GM19025 (cell line): ENCODE measurements around the gene MGMT.

Experiments
- ATAC-seq: cut with Tn5 transposase; IDR thresholded peaks from one replicate; pipeline ENCODE4 v1.9.1; 2021; ENCODE audit warnings: mild to moderate bottlenecking, low read depth, moderate library complexity; ENCODE audit not compliant: unreplicated experiment

The MGMT gene

DNA sequence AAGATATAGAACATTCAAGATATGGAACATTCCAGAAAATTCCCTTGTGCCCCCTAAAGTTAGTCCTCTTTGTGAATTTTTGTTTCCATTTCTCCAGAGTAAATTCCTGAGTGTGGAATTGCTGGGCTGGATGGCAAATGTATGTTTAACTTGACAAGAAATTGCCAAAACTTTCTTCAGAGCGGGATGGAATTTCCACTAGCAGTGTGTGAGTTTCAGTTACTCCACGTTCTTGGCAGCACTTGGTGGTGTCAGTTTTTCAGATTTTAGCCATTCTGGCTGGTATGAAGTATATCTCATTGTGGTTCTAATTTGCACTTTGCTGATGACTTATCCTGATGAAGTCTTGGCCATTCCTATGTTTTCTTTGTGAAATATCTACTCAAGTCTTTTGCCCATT lies 71.2 kb downstream of the MGMT start:
- no peak for ATAC-seq

DNA sequence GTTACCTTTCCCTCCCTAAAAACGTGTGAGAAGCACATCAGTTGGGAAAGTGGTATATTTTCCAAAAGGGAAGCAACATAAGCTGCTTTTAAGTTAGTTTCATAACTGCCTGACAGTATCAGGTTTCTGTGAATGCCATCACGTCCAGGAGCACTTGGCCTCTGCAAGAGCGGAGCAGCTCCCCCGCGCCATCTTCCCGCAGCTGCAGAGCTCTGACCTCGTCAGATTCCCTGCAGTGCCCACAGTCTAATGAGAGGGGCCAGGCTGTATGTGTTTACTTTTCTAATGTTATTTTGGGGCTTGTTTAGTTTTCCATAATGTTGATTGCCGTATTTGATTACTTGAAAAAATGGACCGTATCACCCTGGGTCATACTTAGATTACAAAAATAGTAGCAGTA lies 74.2 kb downstream of the MGMT start:
- ATAC-seq = no peak

DNA sequence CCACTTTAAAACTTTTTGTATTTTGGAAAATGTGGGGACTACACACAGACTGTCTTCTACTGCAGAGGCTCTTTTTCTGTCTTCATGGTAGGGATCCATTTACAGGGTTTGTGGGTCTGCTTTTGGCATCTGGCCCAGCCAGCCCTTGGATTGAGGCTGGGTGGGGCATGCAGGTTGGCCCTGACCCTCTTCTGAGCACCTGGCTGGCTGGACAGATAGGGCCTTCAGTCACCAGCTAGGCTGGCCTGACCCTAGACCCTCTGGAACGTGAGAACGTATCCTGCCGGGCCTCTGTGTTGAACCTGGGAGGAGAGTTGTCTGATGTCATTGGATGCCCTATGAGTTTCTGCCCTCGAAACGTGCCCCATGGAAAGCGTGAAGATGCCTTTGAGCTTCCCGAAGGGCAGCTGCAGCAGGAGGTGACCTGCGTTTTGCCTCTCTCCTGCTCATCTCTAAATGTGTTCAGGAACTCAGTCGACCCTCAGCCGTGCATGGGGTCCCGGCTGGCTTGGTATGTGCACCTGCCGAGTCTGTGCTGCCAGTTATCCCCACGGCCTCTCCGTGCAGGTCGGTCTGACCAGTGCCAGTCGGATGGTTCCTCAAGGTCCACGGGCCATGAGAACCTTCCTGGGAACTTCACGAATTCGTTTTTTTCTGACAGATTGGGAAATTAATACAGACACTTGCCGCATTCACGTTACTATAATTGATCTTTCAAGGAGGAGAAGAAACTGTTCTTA lies 74.9 kb downstream of the MGMT start:
- no peak for ATAC-seq

DNA sequence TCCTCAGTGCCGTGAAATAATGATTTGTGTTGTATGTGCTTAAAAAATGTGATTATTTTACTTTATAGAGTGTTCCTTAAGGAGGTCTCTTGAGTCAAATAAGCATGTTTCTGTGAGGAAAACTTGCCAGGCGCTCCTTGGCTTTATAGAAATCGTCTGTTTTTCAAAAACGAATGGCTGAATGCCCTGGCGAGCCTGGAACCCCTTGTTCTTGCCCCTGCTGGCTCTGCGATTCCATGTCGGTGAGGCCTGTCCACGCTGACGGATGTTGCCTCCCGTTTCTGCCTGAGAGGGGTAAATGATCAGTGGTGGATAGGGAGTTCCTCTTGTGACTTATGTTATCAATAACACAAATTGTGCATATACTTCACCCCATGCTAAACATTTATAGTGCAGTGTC lies 75.5 kb downstream of the MGMT start:
- ATAC-seq = no peak

DNA sequence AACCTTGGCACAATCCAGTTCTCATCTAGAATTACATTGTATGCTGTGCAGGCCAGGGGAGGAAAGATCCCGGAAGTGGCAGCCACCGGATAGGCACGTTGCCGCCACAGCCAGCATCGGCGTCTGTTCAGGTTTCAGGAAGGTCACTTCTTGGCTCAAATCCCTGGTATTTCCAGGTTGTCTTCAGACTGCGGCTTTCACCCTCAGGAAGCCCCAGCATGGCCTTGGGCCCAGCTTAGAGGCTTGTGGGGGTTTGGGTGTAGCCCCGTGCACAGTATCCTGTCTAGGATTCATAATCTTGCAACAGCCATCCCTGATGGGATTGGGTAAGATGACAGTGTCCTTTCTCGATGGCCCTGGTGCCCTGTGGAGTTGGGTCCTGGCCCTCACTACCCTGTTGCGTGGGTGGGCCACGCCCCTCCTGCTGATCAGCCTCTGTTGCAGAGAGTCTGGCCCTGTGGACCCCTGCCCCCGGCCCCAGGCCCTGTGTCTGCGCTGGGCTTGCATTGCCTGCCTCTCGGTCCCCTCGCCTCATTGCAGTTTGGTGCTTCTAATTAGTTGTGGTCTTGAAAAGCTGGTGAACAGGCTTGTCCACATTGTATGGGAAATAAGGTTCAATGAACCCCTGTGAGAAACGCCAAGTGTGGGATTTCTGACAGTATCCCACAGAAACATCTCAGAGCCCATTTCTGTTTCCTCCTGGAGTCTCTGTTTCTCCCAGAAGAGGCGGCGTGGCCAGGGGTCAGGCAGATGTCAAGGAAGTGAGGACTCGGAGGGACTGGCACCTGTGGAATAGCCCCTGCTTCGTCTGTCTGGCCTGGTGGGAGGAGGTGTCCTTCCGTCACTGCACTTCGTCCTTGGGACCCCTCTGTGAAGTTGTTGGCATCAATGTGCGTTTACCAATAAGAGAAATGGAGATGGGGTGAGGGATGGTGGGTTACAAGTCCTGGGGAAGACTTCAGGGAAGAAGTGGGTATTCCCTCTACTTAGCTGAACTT lies 77.5 kb downstream of the MGMT start:
- ATAC-seq = no peak

DNA sequence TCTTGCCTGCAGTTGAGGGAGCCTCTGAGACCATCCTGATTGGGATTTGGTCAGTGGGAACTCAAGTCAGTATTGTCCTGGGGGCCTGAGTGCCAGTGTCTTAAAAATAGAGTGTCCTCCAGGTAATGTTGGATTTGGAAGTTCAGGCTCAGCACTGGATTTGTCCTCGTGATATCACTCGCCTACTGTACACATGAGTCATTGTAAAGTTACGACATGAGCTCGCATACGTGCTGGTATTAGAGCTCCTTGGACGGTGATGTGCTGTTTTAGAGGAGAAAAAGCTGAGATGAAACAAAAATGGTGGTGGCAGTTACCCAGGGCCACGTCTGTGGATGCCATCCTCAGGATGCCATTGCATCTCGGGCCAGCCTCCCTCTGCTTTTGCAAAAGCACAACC lies 78.2 kb downstream of the MGMT start:
- no peak for ATAC-seq

DNA sequence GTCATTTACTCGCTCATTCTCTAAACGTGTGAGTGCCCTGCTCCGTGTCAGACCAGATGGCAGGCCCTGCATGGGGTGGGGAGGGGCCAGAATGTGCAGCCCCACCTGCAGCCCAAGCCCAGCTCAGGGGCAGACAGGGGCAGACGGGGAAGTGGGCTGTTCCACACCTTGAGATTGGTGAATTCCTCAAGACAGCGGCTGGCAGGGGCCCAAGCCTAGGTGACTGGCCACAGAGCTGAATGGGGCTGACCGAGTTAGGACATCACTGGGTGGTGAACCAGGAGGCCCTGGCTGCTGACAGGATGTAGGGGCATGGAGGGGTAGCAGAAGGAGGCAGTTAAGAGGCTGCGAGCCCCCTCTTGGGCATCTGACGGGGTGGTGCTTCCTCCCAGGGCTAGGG lies 79.1 kb downstream of the MGMT start:
- no peak for ATAC-seq

DNA sequence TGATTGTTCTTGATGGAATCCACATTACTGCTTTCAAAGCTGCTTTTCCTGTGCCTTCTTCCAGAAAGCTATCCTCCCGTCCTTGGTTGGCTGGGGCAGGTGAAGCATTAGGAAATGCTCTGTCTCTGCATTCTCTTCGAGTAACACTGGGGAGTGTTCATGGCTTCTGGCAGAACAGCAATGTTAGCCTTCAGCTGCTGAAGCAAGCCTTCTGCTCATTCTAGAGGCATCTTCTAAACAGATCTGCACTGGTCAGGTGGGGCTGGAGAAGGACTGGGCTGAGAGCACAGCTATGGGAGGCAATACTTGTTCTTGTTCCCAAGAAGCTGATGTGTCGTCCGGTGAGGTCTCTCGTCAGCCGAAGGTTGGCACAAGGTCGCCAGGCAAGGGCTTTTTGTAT lies 80.6 kb downstream of the MGMT start:
- ATAC-seq = no peak

DNA sequence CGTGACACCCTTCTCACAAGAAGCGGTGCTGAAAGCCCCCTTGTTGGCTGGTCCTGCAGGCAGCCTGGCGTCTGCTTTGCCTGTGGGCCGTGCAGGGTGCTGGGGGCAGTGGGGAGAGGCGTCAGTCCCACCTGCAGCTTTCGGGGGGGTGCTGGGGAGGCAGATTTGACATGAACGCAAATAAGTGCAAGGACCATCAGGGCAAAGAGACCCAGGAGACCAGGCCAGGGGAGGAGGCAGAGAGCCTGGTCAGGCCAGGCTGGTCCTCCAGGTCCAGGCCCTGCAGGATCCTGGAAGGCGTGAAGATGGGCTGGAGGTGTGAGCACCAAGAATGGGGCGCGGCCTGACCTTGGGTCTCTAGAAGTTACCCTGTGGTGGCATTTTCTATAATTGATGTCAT lies 81.6 kb downstream of the MGMT start:
- ATAC-seq = no peak

DNA sequence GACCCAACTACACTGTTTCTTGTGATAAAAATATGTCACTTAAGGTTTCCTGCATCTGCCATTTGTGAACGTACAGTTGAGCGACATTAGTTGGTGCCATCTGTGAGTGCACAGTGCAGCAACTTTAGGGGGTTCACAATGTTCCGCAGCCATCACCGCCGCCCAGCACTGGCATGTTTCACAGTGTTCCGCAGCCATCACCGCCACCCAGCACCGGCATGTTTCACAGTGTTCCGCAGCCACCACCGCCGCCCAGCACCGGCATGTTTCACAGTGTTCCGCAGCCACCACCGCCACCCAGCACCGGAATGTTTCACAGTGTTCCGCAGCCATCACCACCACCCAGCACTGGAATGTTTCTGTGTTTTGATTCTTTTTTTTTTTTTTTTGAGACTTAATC lies 83.0 kb downstream of the MGMT start:
- no peak for ATAC-seq

DNA sequence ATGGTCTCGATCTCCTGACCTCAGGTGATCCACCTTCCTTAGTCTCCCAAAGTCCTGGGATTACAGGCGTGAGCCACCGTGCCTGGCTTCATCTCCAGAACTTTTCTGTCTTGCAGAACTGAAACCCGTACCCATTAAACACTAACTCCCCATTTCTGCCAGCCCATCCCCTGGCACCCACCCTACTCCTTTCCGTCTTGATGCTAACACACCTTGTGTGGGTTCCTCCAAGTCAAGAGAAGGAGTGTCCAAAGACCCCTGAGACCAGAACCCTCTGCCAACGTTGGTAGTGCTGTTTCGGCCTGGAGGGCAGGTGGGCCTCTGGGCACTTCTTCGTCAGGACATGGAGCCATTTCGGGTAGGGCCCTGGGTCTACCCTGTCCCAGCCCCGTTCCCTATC lies 83.6 kb downstream of the MGMT start:
- ATAC-seq = no peak

DNA sequence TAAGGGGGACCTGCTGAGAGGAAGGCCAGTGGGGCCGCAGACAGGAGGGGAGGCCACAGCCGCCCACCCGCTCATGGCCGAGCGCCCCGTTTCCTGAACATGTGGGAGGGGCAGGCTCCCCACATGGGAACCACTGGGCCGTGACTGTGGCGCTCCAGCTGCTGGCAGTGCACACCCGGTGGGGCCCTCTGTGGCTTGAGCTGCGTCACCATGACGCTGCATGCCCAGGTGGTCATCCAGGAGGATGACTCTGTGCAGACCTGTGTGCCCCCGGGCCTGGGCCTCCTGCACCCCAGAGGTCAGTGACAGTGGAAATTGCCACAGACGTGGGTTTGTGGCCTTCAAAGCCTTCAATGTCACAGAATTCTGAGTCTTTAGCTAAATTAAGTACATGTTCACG lies 85.1 kb downstream of the MGMT start:
- ATAC-seq = no peak

DNA sequence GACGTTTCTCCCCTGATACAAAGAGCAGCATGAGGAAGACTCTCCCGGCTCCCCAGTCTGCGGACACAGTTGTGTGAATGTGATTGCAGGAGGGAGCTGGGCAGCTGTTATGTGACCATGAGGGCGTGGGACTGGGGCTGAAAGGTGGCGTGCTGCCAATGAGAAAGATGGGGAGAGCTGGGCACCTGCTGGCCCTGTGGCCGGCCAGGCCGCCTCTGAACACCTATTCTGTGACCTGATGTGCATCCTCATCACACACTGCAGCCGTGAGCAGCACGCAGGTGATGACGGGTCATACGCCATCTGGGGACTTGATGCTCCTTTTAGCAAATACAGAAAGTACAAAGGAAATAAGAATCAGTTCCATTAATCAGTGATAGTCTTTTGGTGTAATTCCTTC lies 86.9 kb downstream of the MGMT start:
- ATAC-seq = no peak

DNA sequence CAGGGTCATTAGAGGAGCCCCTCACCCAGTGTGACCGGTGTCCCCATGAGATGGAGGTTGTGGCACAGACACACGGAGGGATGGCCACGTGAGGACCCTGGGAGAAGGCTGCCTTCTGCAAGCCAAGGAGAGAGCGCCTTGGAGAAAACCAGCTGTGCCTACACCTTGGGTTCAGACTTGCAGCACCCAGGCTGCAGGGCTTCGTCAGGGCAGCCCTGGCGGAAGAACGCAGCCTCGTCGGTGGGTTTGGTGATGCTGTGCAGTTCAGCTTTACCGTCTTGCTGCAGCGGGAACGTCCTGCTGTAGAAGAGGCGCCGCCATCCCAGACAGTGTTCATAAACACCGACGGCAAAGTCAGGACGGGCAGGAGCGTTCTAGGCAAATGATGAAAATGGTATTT lies 89.3 kb downstream of the MGMT start:
- no peak for ATAC-seq

DNA sequence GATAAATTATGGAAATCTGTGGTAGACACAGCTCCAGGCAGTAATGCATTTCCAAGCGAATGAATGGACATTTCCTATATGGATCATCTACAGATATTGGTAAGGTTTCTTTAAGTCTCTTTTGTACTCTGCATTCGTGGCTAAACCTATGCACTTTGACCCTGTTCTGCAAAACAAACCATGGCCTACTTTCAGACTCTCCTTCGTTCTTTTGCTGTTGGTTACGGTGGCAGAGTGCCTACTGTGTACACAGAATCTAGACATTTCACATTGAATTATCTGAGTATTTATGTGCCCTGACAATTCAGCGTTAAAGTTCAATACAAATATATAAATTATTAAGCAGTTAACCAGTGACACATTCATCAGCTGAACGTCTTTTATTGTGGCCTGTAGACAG lies 93.3 kb downstream of the MGMT start:
- ATAC-seq = no peak

DNA sequence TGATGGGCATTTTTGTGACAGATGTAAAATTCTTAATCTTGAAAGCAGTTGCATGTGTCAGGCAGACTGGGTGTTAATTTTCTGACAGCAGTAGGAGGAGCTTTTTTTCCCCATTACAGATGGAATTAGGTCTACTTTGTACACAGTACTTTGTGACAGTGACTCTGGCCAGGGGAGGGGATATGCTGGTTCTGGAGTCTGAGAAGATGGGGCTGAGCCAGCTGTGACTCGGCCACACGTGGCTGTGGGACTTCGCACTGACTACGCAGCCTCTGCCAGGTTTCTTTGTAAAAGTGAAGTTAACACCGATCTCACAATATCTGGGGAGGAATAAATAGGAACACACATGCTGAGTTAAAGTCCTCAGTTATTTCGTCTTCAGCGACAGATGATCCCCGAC lies 95.4 kb downstream of the MGMT start:
- no peak for ATAC-seq

DNA sequence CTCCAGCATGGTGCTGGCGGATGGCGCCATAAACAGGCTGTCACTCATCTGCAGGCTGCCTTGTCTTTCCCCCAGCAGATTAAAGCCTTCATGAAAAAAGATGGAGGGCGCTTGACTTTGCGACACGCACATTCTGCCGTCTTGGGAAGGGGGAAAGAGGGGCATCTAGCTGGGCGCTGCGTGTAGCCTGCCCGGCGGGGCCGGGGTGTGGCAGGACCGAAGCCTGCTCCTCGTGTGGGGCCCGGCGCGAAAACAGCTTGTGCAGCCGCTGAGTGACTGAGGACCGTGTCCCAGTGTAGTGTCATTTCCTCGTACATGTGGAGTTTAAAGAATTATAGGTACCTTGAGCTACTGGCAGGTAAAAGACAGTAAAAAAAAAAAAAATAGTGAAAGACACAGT lies 97.9 kb downstream of the MGMT start:
- no peak for ATAC-seq

DNA sequence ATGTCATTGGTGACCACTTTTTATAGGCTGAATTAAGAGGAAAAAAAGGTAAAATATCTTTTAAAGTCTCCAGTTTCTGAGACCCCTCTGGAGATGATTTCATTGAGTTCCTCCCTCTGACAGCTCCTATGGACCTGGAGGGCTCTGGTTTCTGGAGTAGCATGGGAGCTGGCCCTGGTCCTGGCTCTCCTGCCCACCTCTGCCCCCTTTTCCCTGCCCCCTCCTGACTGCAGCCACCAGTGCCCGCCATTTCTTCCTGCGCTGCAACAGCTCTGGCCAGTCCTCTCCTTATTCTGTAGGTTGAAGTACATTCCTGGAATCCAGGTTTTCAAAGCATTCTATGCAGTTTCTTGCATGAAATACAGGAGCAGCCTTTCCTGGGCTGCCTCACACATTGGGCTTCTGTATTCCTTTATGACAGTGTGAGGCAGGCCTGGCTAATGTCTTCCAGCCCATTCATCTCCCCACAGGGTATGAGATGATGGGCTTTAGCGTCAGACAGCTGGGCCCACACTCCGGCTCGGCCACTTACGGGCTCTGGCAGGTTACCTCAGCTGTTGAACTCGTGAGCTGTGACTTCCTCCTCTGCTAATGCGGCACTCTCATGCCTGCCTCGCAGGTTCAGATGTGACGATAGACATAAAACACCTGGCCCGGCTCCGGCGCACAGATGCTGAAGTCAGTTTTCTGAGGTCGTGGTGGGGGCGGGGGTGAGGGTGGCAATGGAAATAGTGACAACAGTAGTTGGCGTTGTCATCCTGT lies 101.7 kb downstream of the MGMT start:
- no peak for ATAC-seq

DNA sequence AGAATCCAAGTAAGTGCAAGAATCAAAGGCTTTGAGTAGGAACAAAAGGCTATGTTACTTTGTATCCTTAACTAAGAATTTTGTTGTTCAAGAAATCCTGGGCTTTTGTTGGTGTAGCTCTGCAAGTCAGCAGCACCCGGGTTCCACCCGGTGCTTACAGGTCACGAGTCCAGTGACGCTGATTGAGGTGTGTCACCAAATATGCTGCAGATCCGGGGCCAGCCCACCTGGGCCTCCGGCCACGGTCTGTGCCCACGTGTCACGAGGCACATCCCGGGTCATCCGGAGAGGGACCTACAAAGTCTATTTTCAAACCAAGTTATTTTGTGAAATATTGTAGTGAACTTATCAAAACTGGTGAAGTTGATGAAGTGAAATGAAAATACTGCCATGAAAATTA lies 103.1 kb downstream of the MGMT start:
- ATAC-seq = no peak

DNA sequence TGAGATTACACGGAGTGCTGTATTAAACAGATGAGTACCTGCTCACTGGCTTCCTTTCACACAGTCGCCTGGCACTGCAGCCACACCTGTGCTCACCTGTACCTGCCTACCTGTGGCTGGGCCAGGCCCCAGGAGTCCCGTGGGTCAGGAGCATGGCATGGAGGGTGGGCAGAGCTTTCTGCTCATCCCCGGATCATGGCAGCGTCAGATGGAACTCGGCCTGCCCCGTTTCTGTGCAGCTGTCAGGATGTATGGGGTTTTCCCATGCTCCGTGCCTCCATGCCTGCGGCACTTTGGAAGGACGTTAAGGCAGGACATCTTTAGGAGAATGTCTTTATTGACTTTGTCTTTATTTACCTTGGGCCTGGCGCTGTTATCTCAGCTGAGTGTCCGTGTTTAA lies 112.2 kb downstream of the MGMT start:
- ATAC-seq = no peak

DNA sequence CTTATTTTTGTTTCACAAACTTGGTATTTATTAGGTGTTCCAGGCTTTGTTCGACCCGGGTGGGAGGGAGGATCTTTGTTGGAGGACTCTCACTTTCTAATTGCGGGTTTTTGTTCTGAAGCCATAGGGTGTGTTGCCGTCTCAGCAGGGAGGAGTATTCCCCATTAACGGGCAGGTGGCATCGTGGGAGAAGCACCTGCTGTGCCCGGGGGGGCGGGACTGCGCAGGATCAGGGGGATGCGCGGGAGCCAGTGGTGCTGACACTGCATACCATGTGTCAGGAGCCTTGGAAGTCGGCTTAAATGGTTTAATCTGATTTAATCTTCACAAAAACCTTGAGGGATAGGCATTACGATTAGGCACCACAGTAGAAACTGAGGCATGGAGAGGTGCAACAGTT lies 113.0 kb downstream of the MGMT start:
- no peak for ATAC-seq
